HG03025 (cell line): Measurements from ENCODE around the gene SVIL.
"Not testable (repeated sequence)": the region's sequence is repeated elsewhere in the genome, so short reads cannot be mapped to it uniquely, and the experiment has no call there.

Experiments
- ATAC-seq: cut with Tn5 transposase; IDR thresholded peaks from one replicate; pipeline ENCODE4 v1.9.1; 2021; ENCODE audit warnings: mild to moderate bottlenecking, moderate library complexity; ENCODE audit not compliant: unreplicated experiment, low FRiP score

SVIL gene

GRCh38 chr10:29524720-29525119, 110.1 kb downstream of the SVIL start:
- no peak for ATAC-seq

- ATAC-seq, result no peak
These were observed 110.5 kb downstream of the SVIL start for GRCh38 chr10:29524294-29524693.

GRCh38 chr10:29522918-29523317, 111.9 kb downstream of the SVIL start:
- no peak for ATAC-seq

- no peak for ATAC-seq
These were observed 112.5 kb downstream of the SVIL start for GRCh38 chr10:29522061-29522855.

GRCh38 chr10:29519659-29520058, 115.1 kb downstream of the SVIL start:
- ATAC-seq, result no peak

- no peak for ATAC-seq
These were observed 117.3 kb downstream of the SVIL start for GRCh38 chr10:29517352-29517923.

- not testable (repeated sequence) for ATAC-seq
These were observed 118.3 kb downstream of the SVIL start for GRCh38 chr10:29516309-29516932.

GRCh38 chr10:29515879-29516278, 118.9 kb downstream of the SVIL start:
- ATAC-seq, result not testable (repeated sequence)

- ATAC-seq, result not testable (repeated sequence)
These were observed 119.7 kb downstream of the SVIL start for GRCh38 chr10:29515104-29515503.

- ATAC-seq, result no peak
These were observed 120.5 kb downstream of the SVIL start for GRCh38 chr10:29514306-29514705.

- no peak for ATAC-seq
These were observed 122.3 kb downstream of the SVIL start for GRCh38 chr10:29512425-29512974.

- not testable (repeated sequence) for ATAC-seq
These were observed 123.0 kb downstream of the SVIL start for GRCh38 chr10:29511806-29512205.

- ATAC-seq, result not testable (repeated sequence)
These were observed 124.2 kb downstream of the SVIL start for GRCh38 chr10:29510483-29511157.

- ATAC-seq, result no peak
These were observed 126.1 kb downstream of the SVIL start for GRCh38 chr10:29508554-29509244.

- not testable (repeated sequence) for ATAC-seq
These were observed 127.0 kb downstream of the SVIL start for GRCh38 chr10:29507750-29508149.

GRCh38 chr10:29506324-29506921, 128.3 kb downstream of the SVIL start:
- not testable (repeated sequence) for ATAC-seq

GRCh38 chr10:29502351-29502750, 132.4 kb downstream of the SVIL start:
- ATAC-seq, result no peak

GRCh38 chr10:29501692-29502091, 133.1 kb downstream of the SVIL start:
- ATAC-seq, result no peak

- no peak for ATAC-seq
These were observed 134.7 kb downstream of the SVIL start for GRCh38 chr10:29499993-29500537.
